ENCODE measurements around the gene TCF7L2.

Gene TCF7L2

DNA sequence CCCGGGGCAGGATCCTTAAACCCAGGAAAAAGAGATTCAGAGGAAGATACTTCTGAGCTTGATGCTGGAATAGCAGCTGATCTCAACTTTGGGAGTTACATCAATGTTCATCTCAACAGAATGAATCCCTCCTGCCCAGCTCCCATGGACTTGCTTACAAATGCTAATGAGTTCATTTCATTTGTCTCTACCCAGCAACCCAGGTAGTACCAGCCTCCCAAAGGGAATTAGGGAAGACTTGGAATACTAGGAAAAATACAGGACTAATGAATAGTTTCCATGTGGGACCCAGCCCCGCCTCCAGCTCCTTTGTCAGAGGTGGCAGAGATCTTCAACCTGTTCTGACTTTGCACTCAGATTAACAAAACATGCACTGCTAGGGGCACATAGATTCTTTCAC is 22.1 kb upstream of the TCF7L2 start:
- H3K36me3 ChIP-seq: no peaks in the 10 kb centered on the region
- TF ChIP-seq, protein P1, sequence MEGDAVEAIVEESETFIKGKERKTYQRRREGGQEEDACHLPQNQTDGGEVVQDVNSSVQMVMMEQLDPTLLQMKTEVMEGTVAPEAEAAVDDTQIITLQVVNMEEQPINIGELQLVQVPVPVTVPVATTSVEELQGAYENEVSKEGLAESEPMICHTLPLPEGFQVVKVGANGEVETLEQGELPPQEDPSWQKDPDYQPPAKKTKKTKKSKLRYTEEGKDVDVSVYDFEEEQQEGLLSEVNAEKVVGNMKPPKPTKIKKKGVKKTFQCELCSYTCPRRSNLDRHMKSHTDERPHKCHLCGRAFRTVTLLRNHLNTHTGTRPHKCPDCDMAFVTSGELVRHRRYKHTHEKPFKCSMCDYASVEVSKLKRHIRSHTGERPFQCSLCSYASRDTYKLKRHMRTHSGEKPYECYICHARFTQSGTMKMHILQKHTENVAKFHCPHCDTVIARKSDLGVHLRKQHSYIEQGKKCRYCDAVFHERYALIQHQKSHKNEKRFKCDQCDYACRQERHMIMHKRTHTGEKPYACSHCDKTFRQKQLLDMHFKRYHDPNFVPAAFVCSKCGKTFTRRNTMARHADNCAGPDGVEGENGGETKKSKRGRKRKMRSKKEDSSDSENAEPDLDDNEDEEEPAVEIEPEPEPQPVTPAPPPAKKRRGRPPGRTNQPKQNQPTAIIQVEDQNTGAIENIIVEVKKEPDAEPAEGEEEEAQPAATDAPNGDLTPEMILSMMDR (IDR thresholded peaks at IDR 0.05): no peak
- no peaks in the 10 kb centered on the region for H3K9me3 ChIP-seq
- H3K4me1 ChIP-seq (ENCODE audit: control insufficient read depth in 1 of 2, insufficient read depth in 1 of 2, low read depth in 1 of 2, low read length in 1 of 2): no peaks in the 10 kb centered on the region
- no peaks in the 10 kb centered on the region for H3K27me3 ChIP-seq
- H3K4me3 ChIP-seq (ENCODE audit: low read depth in 1 of 2, low read length in 1 of 2): no peak overlapping the region
- H3K27ac ChIP-seq: no peak overlapping the region

DNA sequence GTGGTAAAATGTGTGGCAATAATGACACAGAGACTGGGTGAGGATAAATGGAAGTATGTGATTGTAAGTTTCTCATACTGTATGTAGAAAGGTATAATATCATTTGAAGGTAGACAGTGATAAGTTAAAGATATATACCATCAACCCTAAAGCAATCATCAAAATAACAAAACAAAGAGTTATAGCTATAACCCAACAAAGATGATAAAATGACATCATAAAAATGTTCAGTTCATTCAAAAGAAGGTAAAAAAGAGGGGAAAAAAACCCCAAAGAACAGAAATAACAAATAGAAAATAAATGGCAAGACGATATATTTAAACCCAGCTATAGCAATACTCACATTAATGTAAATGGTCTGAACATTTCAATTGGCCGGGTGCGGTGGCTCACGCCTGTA is 17.4 kb upstream of the TCF7L2 start:
- H3K9me3 ChIP-seq: no peaks in the 10 kb centered on the region
- H3K27me3 ChIP-seq: no peaks in the 10 kb centered on the region
- H3K4me3 ChIP-seq (ENCODE audit: low read depth in 1 of 2, low read length in 1 of 2): no peak overlapping the region
- H3K4me1 ChIP-seq (ENCODE audit: control insufficient read depth in 1 of 2, insufficient read depth in 1 of 2, low read depth in 1 of 2, low read length in 1 of 2): no peaks in the 10 kb centered on the region
- TF ChIP-seq, protein P1 (IDR thresholded peaks at IDR 0.05): no peak
- no peak overlapping the region for H3K27ac ChIP-seq
- no peaks in the 10 kb centered on the region for H3K36me3 ChIP-seq

DNA sequence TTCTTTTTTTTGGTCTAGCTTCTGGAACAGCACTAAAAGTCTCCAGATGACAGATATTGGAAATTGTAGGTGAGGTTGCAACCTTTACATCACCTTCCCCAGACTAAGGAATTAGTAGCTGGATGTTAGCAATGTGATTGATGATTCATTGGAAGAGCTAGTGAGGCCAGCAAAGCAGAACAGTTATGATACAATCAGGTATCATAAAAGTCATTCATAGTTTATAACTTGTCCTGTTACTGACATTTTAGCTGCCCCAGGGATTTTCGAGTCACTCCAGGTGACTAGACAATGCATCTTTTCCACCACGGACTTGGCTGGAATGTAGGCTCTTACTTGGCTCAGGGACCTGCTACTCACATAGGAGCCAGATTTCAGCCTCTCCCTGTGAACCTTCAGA is 15.9 kb upstream of the TCF7L2 start:
- H3K4me3 ChIP-seq (ENCODE audit: low read depth in 1 of 2, low read length in 1 of 2): no peak overlapping the region

DNA sequence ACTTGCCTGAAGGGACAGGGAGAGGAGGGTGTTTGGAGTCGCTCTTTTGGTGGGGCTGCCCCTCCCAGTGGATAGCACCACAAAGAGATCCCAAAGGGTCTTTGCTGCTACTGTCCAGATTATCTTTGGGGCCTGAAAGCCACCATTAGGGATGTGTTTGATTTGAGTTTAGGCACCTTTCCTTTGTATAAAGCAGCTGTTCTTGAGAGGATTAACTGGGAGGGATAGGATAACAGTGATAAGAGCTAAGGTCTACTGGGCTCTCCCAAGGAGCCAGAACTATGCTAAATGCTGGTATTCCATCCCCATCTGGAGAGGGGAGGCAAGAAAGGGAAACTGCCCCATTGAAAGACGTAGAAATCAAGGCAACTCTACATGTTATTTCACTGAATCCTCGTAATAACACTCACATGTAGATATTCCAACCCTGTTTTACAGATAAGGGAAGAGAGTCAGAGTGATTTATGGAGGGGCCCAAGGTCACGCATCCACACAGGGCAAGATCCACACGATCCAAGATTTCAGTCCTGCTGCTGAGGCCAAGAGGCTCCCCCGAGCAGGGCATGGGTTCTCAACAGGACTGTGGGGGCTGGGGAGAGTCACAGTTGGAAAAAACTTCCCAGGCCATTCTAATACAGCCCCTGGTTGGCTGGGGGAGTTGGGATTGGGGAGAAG is 11.1 kb upstream of the TCF7L2 start:
- TF ChIP-seq, protein P1 (IDR thresholded peaks at IDR 0.05): no peak
- H3K9me3 ChIP-seq: no peaks in the 10 kb centered on the region
- no peaks in the 10 kb centered on the region for H3K36me3 ChIP-seq
- H3K4me3 ChIP-seq (ENCODE audit: low read depth in 1 of 2, low read length in 1 of 2): no peak overlapping the region
- no peaks in the 10 kb centered on the region for H3K27me3 ChIP-seq
- H3K27ac ChIP-seq: no peak overlapping the region
- H3K4me1 ChIP-seq (ENCODE audit: control insufficient read depth in 1 of 2, insufficient read depth in 1 of 2, low read depth in 1 of 2, low read length in 1 of 2): no peaks in the 10 kb centered on the region

More for the DNA sequence above, 15.9 kb upstream of the TCF7L2 start:
- H3K36me3 ChIP-seq: no peaks in the 10 kb centered on the region
- TF ChIP-seq, protein P1 (IDR thresholded peaks at IDR 0.05): no peak
- H3K4me1 ChIP-seq (ENCODE audit: control insufficient read depth in 1 of 2, insufficient read depth in 1 of 2, low read depth in 1 of 2, low read length in 1 of 2): no peaks in the 10 kb centered on the region
- no peaks in the 10 kb centered on the region for H3K9me3 ChIP-seq
- no peak overlapping the region for H3K27ac ChIP-seq
- no peaks in the 10 kb centered on the region for H3K27me3 ChIP-seq

- no peak overlapping the region for H3K27ac ChIP-seq
- no peaks in the 10 kb centered on the region for H3K27me3 ChIP-seq
- no peaks in the 10 kb centered on the region for H3K36me3 ChIP-seq
- TF ChIP-seq, protein P1 (IDR thresholded peaks at IDR 0.05): no peak
- peaks cover 8 to 10% of the 10 kb centered on the region in 2 experiments for H3K4me1 ChIP-seq (ENCODE audit: control insufficient read depth in 1 of 2, insufficient read depth in 1 of 2, low read depth in 1 of 2, low read length in 1 of 2)
- H3K4me3 ChIP-seq (ENCODE audit: low read depth in 1 of 2, low read length in 1 of 2): no peak overlapping the region
- no peaks in the 10 kb centered on the region for H3K9me3 ChIP-seq
These were observed 4.2 kb upstream of the TCF7L2 start for GRCh38 chr10:112945811-112946210.

All from neutrophil (primary cell).